K562 (cell line): Measurements from ENCODE around the gene DOK3. TPM values are rescaled to one million over a fixed set of nuclear protein-coding genes. Genes with fewer than 3 reads are reported as not detected.
A peak's percentile ranks its signal among the peaks of the same experiment; 100 is the strongest.

Source experiments
- BRCA1 ChIP-seq, 2 experiments: fragments of 450-650 bp in 1 of 2; sonication (generic) in 1 of 2; formaldehyde crosslinking in 1 of 2; IDR thresholded peaks; 2 replicates each; pipeline versions ENCODE4 v1.5.0 to v1.6.1; 2017 to 2020; ENCODE audit warnings: mild to moderate bottlenecking in 1 of 2, missing genetic modification reagents in 1 of 2
- EP400 ChIP-seq: fragments of 450-650 bp; IDR thresholded peaks from 2 replicates; pipeline ENCODE4 v1.6.1; 2017; ENCODE audit warnings: antibody characterized with exemption, mild to moderate bottlenecking, moderate library complexity
- EWSR1 ChIP-seq: fragments of 450-650 bp; IDR thresholded peaks from 2 replicates; pipeline ENCODE4 v1.6.1; 2018; ENCODE audit warnings: borderline replicate concordance, mild to moderate bottlenecking, low read depth, moderate library complexity; ENCODE audit not compliant: partially characterized antibody
- FOXK1 ChIP-seq: sonication (generic); formaldehyde crosslinking; IDR thresholded peaks from 2 replicates; pipeline ENCODE4 v1.8.0; 2022; ENCODE audit warnings: missing genetic modification reagents, mild to moderate bottlenecking, borderline replicate concordance
- FOXP1 ChIP-seq: sonication (generic); formaldehyde crosslinking; IDR thresholded peaks from 2 replicates; pipeline ENCODE4 v1.8.0; 2022; ENCODE audit warnings: mild to moderate bottlenecking, missing genetic modification reagents
- JUND ChIP-seq, 2 experiments: IDR thresholded peaks; 2 replicates in 1 of 2; 3 replicates in 1 of 2; pipeline ENCODE4 v1.6.1; 2011; ENCODE audit warnings: borderline replicate concordance in 2 of 2, low read depth in 2 of 2, low read length in 2 of 2, improper control_type of control experiment in 1 of 2, missing biosample characterization in 1 of 2, missing genetic modification characterization in 1 of 2, missing genetic modification reagents in 1 of 2
- MCM7 ChIP-seq, 2 experiments: fragments of 450-650 bp; IDR thresholded peaks; 2 replicates each; pipeline ENCODE4 v1.6.1; 2016 to 2018
- NR2C1 ChIP-seq, 2 experiments: fragments of 450-650 bp; IDR thresholded peaks; 2 replicates each; pipeline ENCODE4 v1.6.1; 2017; ENCODE audit warnings: mild to moderate bottlenecking in 2 of 2, antibody characterized with exemption in 1 of 2, inconsistent platforms in 1 of 2, missing compliant biosample characterization in 1 of 2, missing genetic modification characterization in 1 of 2
- POLR2G ChIP-seq: fragments of 200-400 bp; formaldehyde crosslinking; IDR thresholded peaks from 2 replicates; pipeline ENCODE4 v1.6.1; 2017; ENCODE audit warnings: low read depth, mild to moderate bottlenecking, antibody characterized with exemption, low read length, moderate library complexity
- PPARD ChIP-seq: fragments of 250-450 bp; sonication (Bioruptor Pico); IDR thresholded peaks from 2 replicates; pipeline ENCODE4 v1.8.0; 2022; ENCODE audit warnings: inconsistent platforms, mild to moderate bottlenecking, moderate library complexity
- PTBP1 ChIP-seq: fragments of 200-400 bp; formaldehyde crosslinking; IDR thresholded peaks from 2 replicates; pipeline ENCODE4 v1.6.1; 2017; ENCODE audit warnings: low read depth, low read length
- RBBP5 ChIP-seq: fragments of 200-600 bp; sonication (generic); IDR thresholded peaks from 2 replicates; pipeline ENCODE4 v1.6.1; 2012; ENCODE audit warnings: borderline replicate concordance, mild to moderate bottlenecking, low read length, control low read depth, inconsistent platforms; ENCODE audit not compliant: insufficient read depth, poor library complexity, severe bottlenecking
- RBM14 ChIP-seq: fragments of 200-400 bp; formaldehyde crosslinking; IDR thresholded peaks from 2 replicates; pipeline ENCODE4 v1.6.1; 2018; ENCODE audit warnings: low read depth, mild to moderate bottlenecking, low read length, moderate library complexity, borderline replicate concordance; ENCODE audit not compliant: insufficient read depth
- SMAD4 ChIP-seq: fragments of 250-450 bp; sonication (Bioruptor Pico); conservative IDR thresholded peaks from 2 replicates; pipeline ENCODE4 v1.8.0; 2021; ENCODE audit warnings: inconsistent platforms, mild to moderate bottlenecking, moderate library complexity
- SUPT5H ChIP-seq: fragments of 450-650 bp; IDR thresholded peaks from 2 replicates; pipeline ENCODE4 v1.6.1; 2016
- ZBED1 ChIP-seq: IDR thresholded peaks from 2 replicates; pipeline ENCODE4 v1.6.1; 2014
- ZNF124 ChIP-seq: sonication (generic); formaldehyde crosslinking; IDR thresholded peaks from 2 replicates; pipeline ENCODE4 v1.8.1; 2022; ENCODE audit warnings: missing genetic modification reagents
- ZNF277 ChIP-seq: fragments of 250-450 bp; sonication (Bioruptor Pico); IDR thresholded peaks from 2 replicates; pipeline ENCODE4 v1.8.0; 2022; ENCODE audit warnings: inconsistent platforms, mild to moderate bottlenecking, moderate library complexity, borderline replicate concordance
- ZNF609 ChIP-seq: sonication (generic); formaldehyde crosslinking; IDR thresholded peaks from 2 replicates; pipeline ENCODE4 v1.8.1; 2023; ENCODE audit warnings: missing genetic modification reagents, mild to moderate bottlenecking, borderline replicate concordance
- polyA plus RNA-seq, 8 experiments: library from polyadenylated mRNA; depleted of rRNA in 4 of 8; stranded (reverse) in 5 of 8; unstranded in 3 of 8; fragments of >200 nt; fragmentation: Nextera tagmentation in 2 of 8; fragmentation: Illumina TruSeq in 1 of 8; extraction: Ambion mirVana in 2 of 8; extraction: Trizol in 1 of 8; gene quantifications; 2 replicates each; pipeline versions ENCODE4 v1.2.1 to v1.2.3, GENCODE V29; 2011 to 2014; ENCODE audit warnings: inconsistent platforms in 1 of 8, missing spikeins in 1 of 8
- total RNA-seq, 7 experiments: library from RNA; depleted of rRNA in 6 of 7; stranded (reverse); fragments of >200 nt in 6 of 7; fragmentation: Illumina TruSeq in 2 of 7; extraction: Trizol in 2 of 7; gene quantifications; 2 replicates each; pipeline versions ENCODE4 v1.2.1 to v1.2.3, GENCODE V29; 2011 to 2021; ENCODE audit warnings: low replicate concordance in 1 of 7

The DOK3 gene
- total and polyA plus RNA-seq, 9 of the 15 experiments (the other 6 are each of a cell fraction or from before 2014, with no cell fraction given): 1.3 to 23.0 (median 8.0) TPM

GRCh38 chr5:177478711-177479646, 30.6 kb downstream of the DOK3 start (continued):
- TF ChIP-seq ZNF609 (CRISPR knock-in tag) (no peak), SUPT5H (peak; percentile 50), RBM14 (no peak), PTBP1 (no peak), ZNF124 (no peak), MCM7 (IDR thresholded peaks at IDR 0.05) (no peak), EP400 (peak; percentile 33; the same call in 1 of the 2 replicates), ZNF277 (CRISPR knock-in tag) (no peak), POLR2G (peak; percentile 45), NR2C1 (IDR thresholded peaks at IDR 0.05) (peak; percentile 58; the same call in 1 of the 2 replicates), NR2C1 (tag; IDR thresholded peaks at IDR 0.05) (0 out of 2 replicates have a peak, but pooled peaks have one; percentile 26), ZBED1 (no peak), FOXP1 (CRISPR knock-in tag) (no peak), SMAD4 (CRISPR knock-in tag) (peak; percentile 93), RBBP5 (peak; percentile 35), PPARD (CRISPR knock-in tag) (no peak), FOXK1 (CRISPR knock-in tag) (no peak), JUND (IDR thresholded peaks at IDR 0.05; ENCODE audit: borderline replicate concordance, low read depth, low read length) (0 out of 2 replicates have a peak, but pooled peaks have one; percentile 12), JUND (tag; IDR thresholded peaks at IDR 0.05; ENCODE audit: borderline replicate concordance, low read depth, low read length) (no peak), EWSR1 (no peak), BRCA1 (IDR thresholded peaks at IDR 0.05) (no peak), BRCA1 (CRISPR knock-in tag; IDR thresholded peaks at IDR 0.05) (no peak)
